Measurements from ENCODE around the gene SPARC.

The SPARC gene

DNA sequence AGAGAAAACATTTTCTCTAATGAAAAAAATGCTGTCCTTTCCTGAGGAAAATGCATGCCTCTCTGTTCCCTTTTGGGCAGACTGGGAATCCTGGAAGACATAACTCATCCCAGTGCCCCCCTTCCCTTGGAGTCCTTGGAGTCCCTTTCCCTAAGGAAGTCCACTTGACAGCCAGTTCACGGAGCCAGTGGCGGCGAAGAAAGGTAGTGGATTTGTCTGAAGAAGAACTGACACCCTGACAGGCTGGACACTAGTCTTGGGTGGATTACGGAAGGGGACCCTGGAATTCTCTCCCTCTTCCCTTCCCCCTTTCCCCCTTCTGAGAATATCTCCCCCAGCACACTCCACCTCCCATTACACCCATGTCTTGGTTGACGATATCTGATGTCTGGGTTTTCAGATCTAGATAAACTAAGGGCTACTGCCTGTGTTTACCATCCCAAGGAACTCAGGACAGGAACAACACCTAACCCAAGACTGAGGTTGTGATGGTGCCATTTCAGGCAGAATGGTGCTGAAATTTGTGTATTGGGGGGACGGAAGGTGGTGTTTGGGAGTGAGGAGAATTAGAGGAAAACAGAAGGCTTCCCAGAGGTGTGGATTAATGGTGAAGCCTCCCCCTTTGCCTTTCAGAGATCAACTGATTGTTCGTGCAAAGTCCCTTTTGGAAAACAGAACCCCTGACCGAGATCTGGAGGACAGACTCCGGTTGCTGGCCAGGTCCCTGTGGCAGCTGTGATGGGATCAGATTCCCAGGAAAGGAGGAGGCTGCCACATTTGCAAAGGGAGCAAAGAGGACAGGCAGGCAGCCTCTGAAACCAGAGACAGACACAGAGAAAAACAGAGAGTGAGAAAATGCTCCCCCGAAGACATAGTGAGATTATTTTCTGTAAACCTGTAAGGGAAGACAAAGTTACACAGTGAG is 704 bp downstream of the SPARC start:
- H3K4me3 ChIP-seq (ENCODE audit: control insufficient read depth, low read depth, low read length) = peak overlapping the region; percentile 95
- TF ChIP-seq, protein P1, sequence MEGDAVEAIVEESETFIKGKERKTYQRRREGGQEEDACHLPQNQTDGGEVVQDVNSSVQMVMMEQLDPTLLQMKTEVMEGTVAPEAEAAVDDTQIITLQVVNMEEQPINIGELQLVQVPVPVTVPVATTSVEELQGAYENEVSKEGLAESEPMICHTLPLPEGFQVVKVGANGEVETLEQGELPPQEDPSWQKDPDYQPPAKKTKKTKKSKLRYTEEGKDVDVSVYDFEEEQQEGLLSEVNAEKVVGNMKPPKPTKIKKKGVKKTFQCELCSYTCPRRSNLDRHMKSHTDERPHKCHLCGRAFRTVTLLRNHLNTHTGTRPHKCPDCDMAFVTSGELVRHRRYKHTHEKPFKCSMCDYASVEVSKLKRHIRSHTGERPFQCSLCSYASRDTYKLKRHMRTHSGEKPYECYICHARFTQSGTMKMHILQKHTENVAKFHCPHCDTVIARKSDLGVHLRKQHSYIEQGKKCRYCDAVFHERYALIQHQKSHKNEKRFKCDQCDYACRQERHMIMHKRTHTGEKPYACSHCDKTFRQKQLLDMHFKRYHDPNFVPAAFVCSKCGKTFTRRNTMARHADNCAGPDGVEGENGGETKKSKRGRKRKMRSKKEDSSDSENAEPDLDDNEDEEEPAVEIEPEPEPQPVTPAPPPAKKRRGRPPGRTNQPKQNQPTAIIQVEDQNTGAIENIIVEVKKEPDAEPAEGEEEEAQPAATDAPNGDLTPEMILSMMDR (IDR thresholded peaks at IDR 0.05; ENCODE audit: control insufficient read depth, insufficient read depth, low read depth, low read length, missing control alignments) = no peak
- DNase-seq (ENCODE audit: low read depth) = no peak

GRCh38 chr5:151684690-151685361 is 1.9 kb downstream of the SPARC start:
- TF ChIP-seq, protein P1 (IDR thresholded peaks at IDR 0.05; ENCODE audit: control insufficient read depth, insufficient read depth, low read depth, low read length, missing control alignments) = peak; percentile 49
- peak overlapping the region; percentile 95 for H3K4me3 ChIP-seq (ENCODE audit: control insufficient read depth, low read depth, low read length)
- DNase-seq (ENCODE audit: low read depth) = peak; percentile 96

DNA sequence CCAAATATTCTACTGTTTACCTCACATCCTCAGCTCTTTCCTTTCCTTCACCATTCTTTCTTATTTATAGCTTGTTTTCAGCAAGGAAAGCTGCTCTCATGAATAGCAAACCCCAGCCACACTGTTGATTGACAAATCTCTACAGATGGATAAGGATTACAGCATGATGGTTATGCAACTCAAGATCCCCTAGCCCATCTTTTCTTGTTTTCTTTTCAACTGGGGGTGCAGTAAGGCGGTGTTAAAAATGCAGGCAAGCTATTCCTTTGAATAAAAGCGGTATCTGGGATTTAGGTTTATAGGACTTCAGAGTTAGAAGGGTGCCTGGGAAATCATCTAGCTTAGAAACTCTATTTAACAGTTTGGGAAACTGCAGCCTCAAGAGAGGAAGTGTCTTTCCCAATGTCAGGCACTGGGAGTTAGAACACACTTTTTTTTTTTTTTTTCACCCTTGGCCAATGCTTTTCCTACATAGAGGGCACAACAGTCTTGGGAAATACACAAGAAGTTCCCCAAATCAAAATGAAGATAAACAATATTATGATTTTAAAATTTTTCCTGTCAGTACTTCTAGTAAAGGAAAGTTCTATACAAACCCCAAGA is 2.6 kb downstream of the SPARC start:
- H3K4me3 ChIP-seq (ENCODE audit: control insufficient read depth, low read depth, low read length) = peak overlapping the region; percentile 95
- TF ChIP-seq, protein P1 (IDR thresholded peaks at IDR 0.05; ENCODE audit: control insufficient read depth, insufficient read depth, low read depth, low read length, missing control alignments) = no peak
- no peak for DNase-seq (ENCODE audit: low read depth)

GRCh38 chr5:151683444-151683843 is 3.3 kb downstream of the SPARC start:
- peak overlapping the region; percentile 95 for H3K4me3 ChIP-seq (ENCODE audit: control insufficient read depth, low read depth, low read length)
- no peak for DNase-seq (ENCODE audit: low read depth)
- TF ChIP-seq, protein P1 (IDR thresholded peaks at IDR 0.05; ENCODE audit: control insufficient read depth, insufficient read depth, low read depth, low read length, missing control alignments) = no peak

GRCh38 chr5:151682751-151683331 is 3.9 kb downstream of the SPARC start:
- TF ChIP-seq, protein P1 (IDR thresholded peaks at IDR 0.05; ENCODE audit: control insufficient read depth, insufficient read depth, low read depth, low read length, missing control alignments) = peak; percentile 5
- DNase-seq (ENCODE audit: low read depth) = no peak
- peak overlapping the region; percentile 95 for H3K4me3 ChIP-seq (ENCODE audit: control insufficient read depth, low read depth, low read length)

- TF ChIP-seq, protein P1 (IDR thresholded peaks at IDR 0.05; ENCODE audit: control insufficient read depth, insufficient read depth, low read depth, low read length, missing control alignments) = peak; percentile 27
- peak overlapping the region; percentile 95 for H3K4me3 ChIP-seq (ENCODE audit: control insufficient read depth, low read depth, low read length)
- no peak for DNase-seq (ENCODE audit: low read depth)
Observed at GRCh38 chr5:151682240-151682639, 4.5 kb downstream of the SPARC start.
